Activated naive CD8-positive, alpha-beta T cell treated with anti-CD3 and anti-CD28 coated beads for 36 hours (primary cell): Measurements from ENCODE around the gene S100A7. TPM values are rescaled to one million over a fixed set of nuclear protein-coding genes. Genes with fewer than 3 reads are reported as not detected.

Experiments used
- total RNA-seq, 2 experiments: library from RNA; stranded (reverse); gene quantifications; one replicate each; pipeline ENCODE4 v1.2.3, GENCODE V29; 2021

S100A7 gene
- total RNA-seq, 2 experiments from 2014 or later, result not detected

Other genes starting within 250 kb of the S100A7 start
- gene PRR9, start 243.1 kb downstream of the S100A7 start, total RNA-seq, result not detected
- gene LORICRIN, start 201.0 kb downstream of the S100A7 start, total RNA-seq, result not detected
- gene PGLYRP3, start 147.7 kb downstream of the S100A7 start, total RNA-seq, result not detected
- not detected for gene PGLYRP4, start 111.8 kb downstream of the S100A7 start, total RNA-seq
- gene S100A9, start 102.8 kb downstream of the S100A7 start, total RNA-seq, result not detected
- gene S100A12, start 85.0 kb downstream of the S100A7 start, total RNA-seq, result not detected
- gene S100A8, start 69.6 kb downstream of the S100A7 start, total RNA-seq, result not detected
- gene S100A7A, start 44.1 kb downstream of the S100A7 start, total RNA-seq, result not detected
- gene S100A6, start 75.3 kb upstream of the S100A7 start, total RNA-seq, result 100 to 1,000 TPM; 144 to 155 TPM
- gene S100A5, start 80.3 kb upstream of the S100A7 start, total RNA-seq, result 1 to 10 TPM; 1.2 to 1.6 TPM
- 10 to 100 TPM; 44.7 to 44.9 TPM for gene S100A4, start 85.2 kb upstream of the S100A7 start, total RNA-seq
- not detected for gene S100A3, start 88.6 kb upstream of the S100A7 start, total RNA-seq
- gene S100A2, start 105.2 kb upstream of the S100A7 start, total RNA-seq, result under 1 TPM in 1 of 2 experiments, not detected in 1; 0.60 TPM
- not detected for gene S100A16, start 152.5 kb upstream of the S100A7 start, total RNA-seq
- gene S100A14, start 155.7 kb upstream of the S100A7 start, total RNA-seq, result not detected
- 1 to 10 TPM; 5.7 to 5.9 TPM for gene S100A13, start 166.9 kb upstream of the S100A7 start, total RNA-seq
- not detected for gene S100A1, start 167.8 kb upstream of the S100A7 start, total RNA-seq
- 10 to 100 TPM; 94.3 to 98.1 TPM for gene CHTOP, start 173.4 kb upstream of the S100A7 start, total RNA-seq
- gene SNAPIN, start 198.1 kb upstream of the S100A7 start, total RNA-seq, result 10 to 100 TPM; 32.9 to 34.7 TPM
- 100 to 1,000 TPM; 419 to 431 TPM for gene ILF2, start 210.3 kb upstream of the S100A7 start, total RNA-seq
- under 1 TPM in 1 of 2 experiments, not detected in 1; 0.06 TPM for gene NPR1, start 218.0 kb upstream of the S100A7 start, total RNA-seq